Mucosa of descending colon (tissue), 3 donors: ENCODE results near the gene EDN3. TPM values are rescaled to one million over a fixed set of nuclear protein-coding genes. Genes with fewer than 3 reads are reported as not detected.
"Not testable (repeated sequence)": the region's sequence is repeated elsewhere in the genome, so short reads cannot be mapped to it uniquely, and the experiment has no call there.

Source experiments
- ATAC-seq: fragments of 200-7000 bp; cut with Tn5 transposase; one replicate; pipeline ENCODE4 v1.9.1; 2020; ENCODE audit warnings: mild to moderate bottlenecking, moderate library complexity
- DNase-seq, 3 donors: peaks; one replicate each; pipeline ENCODE4 v3.0.0-alpha.2; 2020
- H3K36me3 ChIP-seq: fragments of 200-600 bp; one replicate; pipeline ENCODE4 v1.8.0; 2021; ENCODE audit warnings: low read depth, mild to moderate bottlenecking
- H3K4me1 ChIP-seq: fragments of 200-600 bp; one replicate; pipeline ENCODE4 v1.8.0; 2021; ENCODE audit warnings: low read depth, mild to moderate bottlenecking
- H3K4me3 ChIP-seq: fragments of 200-600 bp; one replicate; pipeline ENCODE4 v1.8.0; 2021; ENCODE audit warnings: mild to moderate bottlenecking
- H3K9me3 ChIP-seq: fragments of 200-600 bp; one replicate; pipeline ENCODE4 v1.8.0; 2021; ENCODE audit warnings: mild to moderate bottlenecking
- intact Hi-C, 2 donors: fragments of 100-400 bp; cut with DNase I in 1 of 2; cut with micrococcal nuclease in 1 of 2; formaldehyde crosslinking; loops; one replicate each; pipeline versions ENCODE4 v1.11.0 to v1.11.1; 2022; cut with DNase I, micrococcal nuclease
- total RNA-seq, 3 donors: library from RNA; stranded (reverse); fragmentation: NEBNext Ultra II Directional in 2 of 3; extraction: Animal tissue kit (Norgen Biotek cat#: 25700) in 2 of 3; gene quantifications; one replicate each; pipeline versions ENCODE4 v1.2.1 to v1.2.4, GENCODE V29; 2021 to 2023
- TF ChIP-seq, protein P1 (sequence below): fragments of 200-600 bp; IDR thresholded peaks from one replicate; pipeline ENCODE4 v1.8.0; 2022; ENCODE audit warnings: antibody characterized with exemption, mild to moderate bottlenecking
- donor health status: DM: no; HTN: no; CAD: no; lungs with moderate emphysema.
- donor health status: DM: no; HTN: no; CAD: no.
- donor health status: DM: no; HTN: yes; CAD: no.

The EDN3 gene
- total RNA-seq, 3 donors from 2014 or later, result 34.3 to 80.4 (median 51.1) TPM

GRCh38 chr20:59352990-59353389 is 52.6 kb downstream of the EDN3 start:
- H3K36me3 ChIP-seq, result no peaks in the 10 kb centered on the region
- H3K4me1 ChIP-seq, result no peaks in the 10 kb centered on the region
- TF ChIP-seq, protein P1, sequence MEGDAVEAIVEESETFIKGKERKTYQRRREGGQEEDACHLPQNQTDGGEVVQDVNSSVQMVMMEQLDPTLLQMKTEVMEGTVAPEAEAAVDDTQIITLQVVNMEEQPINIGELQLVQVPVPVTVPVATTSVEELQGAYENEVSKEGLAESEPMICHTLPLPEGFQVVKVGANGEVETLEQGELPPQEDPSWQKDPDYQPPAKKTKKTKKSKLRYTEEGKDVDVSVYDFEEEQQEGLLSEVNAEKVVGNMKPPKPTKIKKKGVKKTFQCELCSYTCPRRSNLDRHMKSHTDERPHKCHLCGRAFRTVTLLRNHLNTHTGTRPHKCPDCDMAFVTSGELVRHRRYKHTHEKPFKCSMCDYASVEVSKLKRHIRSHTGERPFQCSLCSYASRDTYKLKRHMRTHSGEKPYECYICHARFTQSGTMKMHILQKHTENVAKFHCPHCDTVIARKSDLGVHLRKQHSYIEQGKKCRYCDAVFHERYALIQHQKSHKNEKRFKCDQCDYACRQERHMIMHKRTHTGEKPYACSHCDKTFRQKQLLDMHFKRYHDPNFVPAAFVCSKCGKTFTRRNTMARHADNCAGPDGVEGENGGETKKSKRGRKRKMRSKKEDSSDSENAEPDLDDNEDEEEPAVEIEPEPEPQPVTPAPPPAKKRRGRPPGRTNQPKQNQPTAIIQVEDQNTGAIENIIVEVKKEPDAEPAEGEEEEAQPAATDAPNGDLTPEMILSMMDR, result no peak
- DNase-seq, result no peak
- H3K9me3 ChIP-seq, result no peaks in the 10 kb centered on the region
- no peak overlapping the region for H3K4me3 ChIP-seq
- ATAC-seq, result no peak
- intact Hi-C loops, result no loop called here

DNA sequence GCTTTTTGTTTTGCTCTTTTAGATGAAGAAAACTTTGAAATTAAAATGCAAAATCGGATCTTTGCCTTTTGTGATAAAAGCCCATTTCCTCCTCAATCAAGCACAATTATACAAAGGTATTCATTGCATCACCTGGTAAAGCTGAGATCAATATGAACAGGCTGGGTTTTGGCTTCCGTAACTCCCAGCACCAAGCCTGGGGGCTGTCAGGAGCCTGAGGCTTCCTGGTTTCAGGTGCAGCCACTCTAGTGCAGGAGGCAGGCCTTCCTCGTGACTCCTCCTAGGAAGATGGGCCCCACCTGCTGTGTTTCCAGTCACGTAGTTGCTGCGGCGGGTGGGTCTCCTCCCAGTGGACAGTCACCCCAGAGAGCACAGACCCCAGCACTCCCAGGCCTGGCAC is 54.0 kb downstream of the EDN3 start:
- no peak for DNase-seq
- ATAC-seq, result no peak
- H3K36me3 ChIP-seq, result no peaks in the 10 kb centered on the region
- TF ChIP-seq, protein P1, result no peak
- H3K9me3 ChIP-seq, result no peaks in the 10 kb centered on the region
- intact Hi-C loops, result no loop called here
- no peaks in the 10 kb centered on the region for H3K4me1 ChIP-seq
- H3K4me3 ChIP-seq, result no peak overlapping the region

DNA sequence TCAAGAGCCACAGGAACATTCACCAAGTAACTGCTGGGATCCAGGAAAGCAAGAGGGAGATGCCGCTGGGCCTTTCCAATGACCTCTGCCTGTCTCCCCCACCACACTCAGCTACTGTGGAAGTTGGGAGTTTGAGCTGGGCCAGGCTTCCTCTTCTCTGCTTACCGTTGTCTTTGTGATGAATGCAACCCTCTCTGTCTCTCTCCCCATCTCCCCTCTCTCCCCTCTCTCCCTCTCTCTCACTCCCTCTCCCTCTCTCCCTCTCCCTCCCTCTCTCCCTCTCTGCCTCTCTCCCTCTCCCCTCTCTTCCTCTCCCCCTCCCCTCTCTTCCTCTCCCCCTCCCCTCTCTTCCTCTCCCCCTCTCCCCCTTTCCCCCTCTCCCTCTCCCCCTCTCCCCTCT is 54.8 kb downstream of the EDN3 start:
- H3K4me1 ChIP-seq, result no peaks in the 10 kb centered on the region
- no peak overlapping the region for H3K4me3 ChIP-seq
- ATAC-seq (no peak), DNase-seq (no peak)
- intact Hi-C loops, result no loop called here
- no peaks in the 10 kb centered on the region for H3K9me3 ChIP-seq
- H3K36me3 ChIP-seq, result no peaks in the 10 kb centered on the region
- TF ChIP-seq, protein P1, result no peak

GRCh38 chr20:59356662-59357165 is 56.3 kb downstream of the EDN3 start:
- Histone ChIP-seq H3K9me3 (no peaks in the 10 kb centered on the region), H3K36me3 (no peaks in the 10 kb centered on the region), H3K4me3 (no peak overlapping the region), H3K4me1 (no peaks in the 10 kb centered on the region)
- TF ChIP-seq, protein P1, result no peak
- intact Hi-C loops, result no loop called here
- DNase-seq (no peak), ATAC-seq (peak; percentile 51)

DNA sequence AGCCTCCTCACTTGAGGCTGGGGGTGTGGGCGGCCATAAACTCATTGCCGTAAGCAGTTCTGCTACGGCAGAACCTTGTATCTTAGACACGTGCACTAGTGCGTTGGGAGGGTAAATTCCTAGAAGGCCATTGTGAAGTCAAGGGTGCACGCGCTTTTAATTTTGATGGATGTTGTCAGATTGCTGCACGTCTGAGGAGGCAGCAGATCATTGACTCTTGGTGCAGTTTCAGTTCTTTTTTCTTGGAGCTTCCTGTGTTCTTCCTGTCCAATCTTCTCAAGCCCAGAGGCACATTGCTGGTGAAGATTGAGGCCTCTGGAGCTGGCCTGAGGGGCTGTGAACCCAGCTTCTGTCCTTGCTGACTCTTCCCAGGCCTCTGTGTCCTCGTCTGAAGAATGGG is 58.4 kb downstream of the EDN3 start:
- intact Hi-C loops, ATAC-seq, DNase-seq, H3K9me3 ChIP-seq, H3K4me3 ChIP-seq, H3K4me1 ChIP-seq, H3K36me3 ChIP-seq: not testable (repeated sequence)

DNA sequence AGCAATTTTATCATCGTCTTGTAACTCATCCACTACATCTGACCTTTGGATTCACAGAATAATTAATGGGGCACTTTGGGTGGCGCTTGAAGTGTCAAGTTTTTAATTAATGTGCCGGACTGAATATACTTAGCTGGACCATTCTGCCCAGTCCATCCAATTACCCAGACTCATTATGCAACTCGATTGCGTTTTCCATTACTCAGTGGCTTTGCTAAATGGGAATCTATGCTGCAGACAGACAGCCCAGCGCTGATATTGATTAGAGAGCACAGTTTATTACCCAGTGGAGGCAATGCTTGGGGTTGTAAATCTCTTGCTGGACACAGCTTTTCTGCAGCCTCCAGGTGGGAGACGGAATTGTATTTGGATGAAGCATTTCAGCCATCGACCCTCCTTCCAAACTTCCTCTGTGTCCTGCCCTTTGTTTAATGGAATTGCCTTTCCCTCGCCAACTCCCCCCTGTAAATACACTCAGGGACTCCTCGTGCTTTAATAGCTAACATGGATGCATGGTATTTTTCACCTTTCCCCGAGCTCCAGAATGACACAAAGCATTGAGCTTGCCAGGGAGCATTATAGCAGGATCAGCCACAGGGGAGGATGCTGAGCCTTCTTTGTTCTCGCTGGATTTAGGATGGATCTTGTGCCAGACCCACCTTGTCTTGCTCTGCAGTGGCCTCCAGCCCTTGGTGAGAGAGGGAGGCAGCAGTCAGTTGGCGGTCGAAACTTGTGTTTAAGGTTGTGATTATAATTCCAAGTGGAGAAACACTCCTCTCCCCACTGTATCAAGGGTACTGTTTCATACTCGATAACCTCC is 59.7 kb downstream of the EDN3 start:
- ATAC-seq, result no peak
- Histone ChIP-seq H3K9me3 (no peaks in the 10 kb centered on the region), H3K4me3 (no peak overlapping the region), H3K36me3 (no peaks in the 10 kb centered on the region), H3K4me1 (no peaks in the 10 kb centered on the region)
- intact Hi-C loops, result no loop called here
- TF ChIP-seq, protein P1, result no peak
- no peak for DNase-seq
